ENCODE results near the gene KRTAP10-12. TPM values are rescaled to one million over a fixed set of nuclear protein-coding genes. Genes with fewer than 3 reads are reported as not detected.

Gene KRTAP10-12
- total and polyA plus RNA-seq, 4 donors, result not detected

DNA sequence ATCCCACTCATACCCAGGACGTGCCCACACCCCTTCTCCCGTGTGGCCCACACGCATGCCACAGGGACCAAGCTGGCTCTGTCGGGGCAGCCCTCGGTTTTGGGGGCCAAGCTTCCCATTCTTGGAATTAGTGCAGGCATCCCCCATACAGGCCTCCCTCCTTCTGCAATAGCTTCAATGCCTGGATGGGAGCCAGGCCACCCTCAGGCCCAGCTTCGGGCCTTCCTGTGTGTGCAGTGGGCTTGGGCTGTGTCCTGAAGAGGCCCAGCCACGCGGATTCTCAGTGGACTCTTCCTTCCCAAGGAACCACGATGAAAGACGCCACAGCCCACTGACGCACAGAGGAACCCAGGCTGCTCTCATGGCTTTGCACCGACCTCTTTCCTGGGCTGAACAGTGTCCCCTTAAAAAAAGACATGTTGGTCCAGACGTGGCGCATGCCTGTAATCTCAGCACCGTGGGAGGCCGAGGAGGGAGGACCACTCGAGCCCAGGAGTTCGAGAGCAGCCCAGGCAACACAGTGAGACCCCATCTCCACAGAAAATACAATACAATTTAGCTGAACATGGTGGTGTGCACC is 47.4 kb upstream of the KRTAP10-12 start:
- no peaks in the 10 kb centered on the region for H3K27me3 ChIP-seq (ENCODE audit: control insufficient read depth in 4 of 4, insufficient read depth in 4 of 4, low read length in 3 of 4)
- H3K9me3 ChIP-seq (ENCODE audit: control insufficient read depth in 4 of 4, low read length in 3 of 4), result peaks cover 0 to 3% (median 0%) of the 10 kb centered on the region in 4 donors
- no peaks in the 10 kb centered on the region for H3K36me3 ChIP-seq (ENCODE audit: control insufficient read depth in 4 of 4, insufficient read depth in 3 of 4, low read depth in 1 of 4, low read length in 3 of 4)
- H3K27ac ChIP-seq (ENCODE audit: low read depth in 1 of 2, low read length in 2 of 2), result no peak overlapping the region
- DNase-seq (ENCODE audit: low spot score), result no peak
- no peaks in the 10 kb centered on the region for H3K4me1 ChIP-seq (ENCODE audit: control insufficient read depth in 4 of 4, insufficient read depth in 4 of 4, low read length in 3 of 4)
- H3K9ac ChIP-seq (ENCODE audit: low read depth in 1 of 2, low read length in 2 of 2), result no peak overlapping the region
- H3K4me3 ChIP-seq (ENCODE audit: low read depth in 1 of 3, low read length in 3 of 3), result no peak overlapping the region
- WGBS, result 91% methylated on average over 18 of the region's 18 CpGs
- TF ChIP-seq FOXA1 (IDR thresholded peaks at IDR 0.05) (no peak), JUND (IDR thresholded peaks at IDR 0.05) (no peak), NR2F2 (IDR thresholded peaks at IDR 0.05) (no peak)
- TF ChIP-seq, protein P1, sequence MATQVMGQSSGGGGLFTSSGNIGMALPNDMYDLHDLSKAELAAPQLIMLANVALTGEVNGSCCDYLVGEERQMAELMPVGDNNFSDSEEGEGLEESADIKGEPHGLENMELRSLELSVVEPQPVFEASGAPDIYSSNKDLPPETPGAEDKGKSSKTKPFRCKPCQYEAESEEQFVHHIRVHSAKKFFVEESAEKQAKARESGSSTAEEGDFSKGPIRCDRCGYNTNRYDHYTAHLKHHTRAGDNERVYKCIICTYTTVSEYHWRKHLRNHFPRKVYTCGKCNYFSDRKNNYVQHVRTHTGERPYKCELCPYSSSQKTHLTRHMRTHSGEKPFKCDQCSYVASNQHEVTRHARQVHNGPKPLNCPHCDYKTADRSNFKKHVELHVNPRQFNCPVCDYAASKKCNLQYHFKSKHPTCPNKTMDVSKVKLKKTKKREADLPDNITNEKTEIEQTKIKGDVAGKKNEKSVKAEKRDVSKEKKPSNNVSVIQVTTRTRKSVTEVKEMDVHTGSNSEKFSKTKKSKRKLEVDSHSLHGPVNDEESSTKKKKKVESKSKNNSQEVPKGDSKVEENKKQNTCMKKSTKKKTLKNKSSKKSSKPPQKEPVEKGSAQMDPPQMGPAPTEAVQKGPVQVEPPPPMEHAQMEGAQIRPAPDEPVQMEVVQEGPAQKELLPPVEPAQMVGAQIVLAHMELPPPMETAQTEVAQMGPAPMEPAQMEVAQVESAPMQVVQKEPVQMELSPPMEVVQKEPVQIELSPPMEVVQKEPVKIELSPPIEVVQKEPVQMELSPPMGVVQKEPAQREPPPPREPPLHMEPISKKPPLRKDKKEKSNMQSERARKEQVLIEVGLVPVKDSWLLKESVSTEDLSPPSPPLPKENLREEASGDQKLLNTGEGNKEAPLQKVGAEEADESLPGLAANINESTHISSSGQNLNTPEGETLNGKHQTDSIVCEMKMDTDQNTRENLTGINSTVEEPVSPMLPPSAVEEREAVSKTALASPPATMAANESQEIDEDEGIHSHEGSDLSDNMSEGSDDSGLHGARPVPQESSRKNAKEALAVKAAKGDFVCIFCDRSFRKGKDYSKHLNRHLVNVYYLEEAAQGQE (IDR thresholded peaks at IDR 0.05), result no peak
- TF ChIP-seq, protein P2, sequence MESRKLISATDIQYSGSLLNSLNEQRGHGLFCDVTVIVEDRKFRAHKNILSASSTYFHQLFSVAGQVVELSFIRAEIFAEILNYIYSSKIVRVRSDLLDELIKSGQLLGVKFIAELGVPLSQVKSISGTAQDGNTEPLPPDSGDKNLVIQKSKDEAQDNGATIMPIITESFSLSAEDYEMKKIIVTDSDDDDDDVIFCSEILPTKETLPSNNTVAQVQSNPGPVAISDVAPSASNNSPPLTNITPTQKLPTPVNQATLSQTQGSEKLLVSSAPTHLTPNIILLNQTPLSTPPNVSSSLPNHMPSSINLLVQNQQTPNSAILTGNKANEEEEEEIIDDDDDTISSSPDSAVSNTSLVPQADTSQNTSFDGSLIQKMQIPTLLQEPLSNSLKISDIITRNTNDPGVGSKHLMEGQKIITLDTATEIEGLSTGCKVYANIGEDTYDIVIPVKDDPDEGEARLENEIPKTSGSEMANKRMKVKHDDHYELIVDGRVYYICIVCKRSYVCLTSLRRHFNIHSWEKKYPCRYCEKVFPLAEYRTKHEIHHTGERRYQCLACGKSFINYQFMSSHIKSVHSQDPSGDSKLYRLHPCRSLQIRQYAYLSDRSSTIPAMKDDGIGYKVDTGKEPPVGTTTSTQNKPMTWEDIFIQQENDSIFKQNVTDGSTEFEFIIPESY (IDR thresholded peaks at IDR 0.05), result no peak

DNA sequence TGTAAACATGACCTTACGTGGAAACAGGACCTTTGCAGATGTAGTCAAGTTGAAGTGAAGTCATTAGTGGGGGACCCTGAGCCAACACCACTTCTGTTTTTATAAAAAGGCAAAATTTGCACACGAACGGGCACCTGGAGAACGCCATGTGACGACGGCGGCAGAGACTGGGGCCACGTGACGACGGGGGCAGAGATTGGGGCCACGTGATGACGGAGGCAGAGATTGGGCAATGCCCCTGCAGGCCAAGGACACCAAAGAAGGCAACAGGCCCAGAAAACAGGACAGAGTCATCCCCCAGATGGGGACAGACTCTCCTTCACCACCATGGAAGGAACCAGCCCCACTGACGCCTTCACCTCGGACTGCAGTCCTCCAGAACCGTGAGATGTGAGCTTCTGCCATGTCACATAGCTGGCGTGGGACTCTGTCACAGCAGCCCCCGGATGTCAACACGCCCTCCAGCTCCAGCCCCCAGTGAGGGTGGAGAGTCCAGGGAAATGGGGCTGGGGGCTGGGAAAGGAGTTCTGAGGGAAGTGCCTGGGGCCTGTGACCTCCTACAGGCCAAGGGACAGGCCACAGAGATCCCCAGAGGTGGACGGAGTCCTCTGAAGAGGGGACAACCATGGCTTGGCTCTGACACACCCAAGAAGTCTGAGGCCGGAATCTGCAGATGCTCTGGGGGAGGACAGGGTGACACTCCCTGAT is 46.6 kb upstream of the KRTAP10-12 start:
- Histone ChIP-seq H3K9me3 (ENCODE audit: control insufficient read depth in 4 of 4, low read length in 3 of 4) (no peaks in the 10 kb centered on the region), H3K9ac (ENCODE audit: low read depth in 1 of 2, low read length in 2 of 2) (no peak overlapping the region), H3K4me3 (ENCODE audit: low read depth in 1 of 3, low read length in 3 of 3) (no peak overlapping the region), H3K36me3 (ENCODE audit: control insufficient read depth in 4 of 4, insufficient read depth in 3 of 4, low read depth in 1 of 4, low read length in 3 of 4) (no peaks in the 10 kb centered on the region), H3K27me3 (ENCODE audit: control insufficient read depth in 4 of 4, insufficient read depth in 4 of 4, low read length in 3 of 4) (no peaks in the 10 kb centered on the region), H3K4me1 (ENCODE audit: control insufficient read depth in 4 of 4, insufficient read depth in 4 of 4, low read length in 3 of 4) (no peaks in the 10 kb centered on the region), H3K27ac (ENCODE audit: low read depth in 1 of 2, low read length in 2 of 2) (no peak overlapping the region)
- DNase-seq (ENCODE audit: low spot score), result no peak
- TF ChIP-seq, protein P3, sequence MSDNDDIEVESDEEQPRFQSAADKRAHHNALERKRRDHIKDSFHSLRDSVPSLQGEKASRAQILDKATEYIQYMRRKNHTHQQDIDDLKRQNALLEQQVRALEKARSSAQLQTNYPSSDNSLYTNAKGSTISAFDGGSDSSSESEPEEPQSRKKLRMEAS (IDR thresholded peaks at IDR 0.05), result no peak
- 90% methylated on average over 20 of the region's 20 CpGs for WGBS

DNA sequence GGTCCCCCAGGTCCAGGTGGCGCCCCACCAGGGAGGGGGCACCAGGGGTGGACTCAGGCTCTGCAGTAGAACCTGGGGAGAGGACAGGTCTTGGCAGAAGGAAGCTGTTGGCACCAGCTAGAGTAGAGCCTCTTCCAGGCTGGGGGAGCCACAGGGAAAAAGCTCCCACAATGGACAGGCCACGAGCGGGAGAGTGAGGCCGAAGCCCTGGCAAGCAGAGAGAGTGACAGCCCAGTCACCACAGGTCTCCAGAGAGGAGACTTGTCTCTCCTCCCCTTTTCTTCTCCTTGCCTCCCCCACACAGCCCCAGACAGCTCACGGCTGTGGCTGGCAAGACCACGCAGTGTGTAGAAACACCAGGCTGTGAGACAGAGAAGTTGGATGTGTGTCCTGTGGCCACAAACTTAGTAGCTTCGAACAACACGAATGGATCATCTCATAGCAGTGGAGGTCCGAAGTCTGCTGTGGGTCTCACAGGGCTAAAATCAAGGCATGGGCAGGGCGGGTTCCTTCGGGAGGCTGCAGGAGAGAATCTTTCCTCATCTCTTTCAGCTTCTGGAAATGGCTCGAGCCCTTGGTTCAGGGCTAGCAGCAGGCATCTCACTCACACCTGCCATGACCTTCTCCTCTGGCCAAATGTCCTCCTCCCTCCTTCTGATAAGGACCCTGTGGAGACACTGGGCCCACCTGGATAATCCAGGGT is 45.8 kb upstream of the KRTAP10-12 start:
- Histone ChIP-seq H3K27me3 (ENCODE audit: control insufficient read depth in 4 of 4, insufficient read depth in 4 of 4, low read length in 3 of 4) (no peaks in the 10 kb centered on the region), H3K27ac (ENCODE audit: low read depth in 1 of 2, low read length in 2 of 2) (no peak overlapping the region), H3K9me3 (ENCODE audit: control insufficient read depth in 4 of 4, low read length in 3 of 4) (peaks cover 0 to under 1% (median 0%) of the 10 kb centered on the region in 4 donors), H3K36me3 (ENCODE audit: control insufficient read depth in 4 of 4, insufficient read depth in 3 of 4, low read depth in 1 of 4, low read length in 3 of 4) (no peaks in the 10 kb centered on the region), H3K9ac (ENCODE audit: low read depth in 1 of 2, low read length in 2 of 2) (no peak overlapping the region), H3K4me1 (ENCODE audit: control insufficient read depth in 4 of 4, insufficient read depth in 4 of 4, low read length in 3 of 4) (no peaks in the 10 kb centered on the region), H3K4me3 (ENCODE audit: low read depth in 1 of 3, low read length in 3 of 3) (no peak overlapping the region)
- 88% methylated on average over 12 of the region's 12 CpGs for WGBS
- no peak for DNase-seq (ENCODE audit: low spot score)
- TF ChIP-seq RXRA (IDR thresholded peaks at IDR 0.05) (no peak), TAF1 (conservative IDR thresholded peaks at IDR 0.05) (no peak), FOXA1 (IDR thresholded peaks at IDR 0.05) (no peak), YY1 (IDR thresholded peaks at IDR 0.05) (no peak), GABPA (IDR thresholded peaks at IDR 0.05 in 1 of 2, conservative IDR thresholded peaks at IDR 0.05 in 1 of 2) (no peak), FOXA2 (IDR thresholded peaks at IDR 0.05) (no peak), NR2F2 (IDR thresholded peaks at IDR 0.05) (no peak), JUND (IDR thresholded peaks at IDR 0.05) (no peak), HNF4A (conservative IDR thresholded peaks at IDR 0.05) (no peak), SP1 (IDR thresholded peaks at IDR 0.05) (no peak), RAD21 (IDR thresholded peaks at IDR 0.05) (no peak), EGR1 (IDR thresholded peaks at IDR 0.05; ENCODE audit: low read depth in 2 of 2) (no peak), HNF4G (IDR thresholded peaks at IDR 0.05) (no peak)
- TF ChIP-seq, protein P1 (IDR thresholded peaks at IDR 0.05), result no peak
- TF ChIP-seq, protein P3 (IDR thresholded peaks at IDR 0.05), result no peak
